GM04504 (cell line): ENCODE results near the gene NKPD1.

Experiments
- DNase-seq: peaks from one replicate; pipeline ENCODE4 v3.0.0-alpha.2; 2012; ENCODE audit warnings: low read depth

The NKPD1 gene

GRCh38 chr19:45154064-45154827 is 6.5 kb downstream of the NKPD1 start:
- DNase-seq: no peak

DNA sequence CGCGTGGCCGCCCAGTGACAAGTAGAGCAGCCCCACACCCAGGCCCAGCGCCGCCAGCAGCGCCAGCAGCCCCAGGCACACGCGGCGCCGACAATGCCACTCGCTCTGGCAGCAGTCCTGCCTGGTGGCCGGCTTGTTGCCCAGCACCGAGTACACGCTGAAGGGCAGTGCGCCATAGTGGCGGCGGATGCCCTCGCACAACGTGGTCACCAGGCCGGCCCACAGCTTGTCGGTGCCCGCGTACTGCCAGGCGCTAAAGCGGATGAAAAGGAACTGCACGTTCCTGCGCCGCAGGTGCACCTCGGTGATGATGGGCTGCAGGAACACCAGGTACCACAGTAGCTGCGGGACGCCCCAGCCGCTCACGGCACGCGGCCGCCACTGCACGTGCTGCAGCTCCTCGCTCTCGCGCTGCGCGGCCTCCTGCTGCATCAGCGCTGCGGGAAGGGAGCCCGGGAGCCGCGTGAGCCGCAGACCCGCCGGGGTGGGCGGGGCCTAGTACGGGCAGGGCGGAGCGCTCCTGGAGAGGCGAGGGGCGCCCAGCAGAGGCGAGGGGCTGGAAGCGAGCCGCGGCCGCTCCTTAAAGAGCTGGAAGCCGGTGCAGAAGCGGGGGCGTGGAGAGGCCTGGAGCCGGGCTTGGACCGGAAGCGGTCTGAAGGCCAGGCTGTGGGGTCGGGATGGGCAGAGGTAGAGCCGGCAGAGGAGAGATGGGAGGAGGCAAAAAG is 7.3 kb downstream of the NKPD1 start:
- no peak for DNase-seq

GRCh38 chr19:45152504-45153338 is 8.1 kb downstream of the NKPD1 start:
- no peak for DNase-seq

DNA sequence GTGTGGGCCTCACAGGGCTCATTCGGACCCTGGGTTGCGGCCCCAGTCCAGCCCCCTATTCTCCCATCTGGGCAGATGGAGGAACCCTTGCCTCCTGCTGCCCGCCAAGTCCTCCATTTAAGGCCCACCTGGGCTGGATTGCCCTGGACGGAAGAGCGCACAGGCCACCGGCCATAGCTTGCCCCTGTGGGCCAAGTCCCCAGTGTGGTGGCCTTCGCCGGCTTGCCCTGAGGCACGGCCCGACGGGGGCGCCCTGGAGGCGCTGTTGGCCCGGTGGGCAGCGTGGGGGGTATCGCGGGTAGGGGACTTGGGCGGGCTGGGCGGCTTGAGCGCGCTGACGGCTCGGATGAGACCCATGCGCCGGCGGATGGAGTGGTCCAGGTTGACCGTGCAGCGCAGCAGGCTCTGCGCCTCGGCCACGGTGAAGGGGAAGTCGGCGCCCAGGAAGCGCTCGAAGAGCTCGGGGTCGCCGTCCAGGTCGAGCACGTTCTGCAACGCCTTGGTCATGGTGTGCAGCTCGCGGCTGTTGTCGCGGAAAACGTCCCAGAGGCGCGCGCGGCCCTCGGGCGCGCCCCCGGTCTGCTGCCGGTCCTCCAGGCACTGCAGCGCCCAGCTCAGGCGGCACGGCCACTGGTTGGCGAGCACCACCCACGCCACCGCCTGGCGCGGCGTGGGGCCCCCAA is 8.8 kb downstream of the NKPD1 start:
- DNase-seq: no peak

DNA sequence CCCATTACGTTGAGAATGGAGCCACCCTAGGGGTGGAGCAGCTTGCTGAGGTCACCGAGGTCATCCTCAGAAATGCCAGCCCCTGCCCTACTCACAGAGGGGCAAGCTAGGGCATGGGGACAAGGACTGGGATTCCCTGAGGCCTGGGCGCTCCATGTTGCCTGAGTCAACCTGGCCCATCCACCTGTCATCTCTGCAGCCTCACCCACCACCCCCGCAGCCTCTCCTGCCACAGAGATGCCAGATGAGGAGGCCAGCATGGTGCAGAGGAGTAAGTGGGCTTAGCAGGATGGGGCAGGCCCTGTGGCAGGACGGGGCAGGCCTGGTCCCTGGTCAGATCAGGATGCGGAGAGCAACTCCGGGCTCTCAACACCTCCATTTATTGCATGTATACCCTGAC is 9.5 kb downstream of the NKPD1 start:
- DNase-seq: no peak

DNA sequence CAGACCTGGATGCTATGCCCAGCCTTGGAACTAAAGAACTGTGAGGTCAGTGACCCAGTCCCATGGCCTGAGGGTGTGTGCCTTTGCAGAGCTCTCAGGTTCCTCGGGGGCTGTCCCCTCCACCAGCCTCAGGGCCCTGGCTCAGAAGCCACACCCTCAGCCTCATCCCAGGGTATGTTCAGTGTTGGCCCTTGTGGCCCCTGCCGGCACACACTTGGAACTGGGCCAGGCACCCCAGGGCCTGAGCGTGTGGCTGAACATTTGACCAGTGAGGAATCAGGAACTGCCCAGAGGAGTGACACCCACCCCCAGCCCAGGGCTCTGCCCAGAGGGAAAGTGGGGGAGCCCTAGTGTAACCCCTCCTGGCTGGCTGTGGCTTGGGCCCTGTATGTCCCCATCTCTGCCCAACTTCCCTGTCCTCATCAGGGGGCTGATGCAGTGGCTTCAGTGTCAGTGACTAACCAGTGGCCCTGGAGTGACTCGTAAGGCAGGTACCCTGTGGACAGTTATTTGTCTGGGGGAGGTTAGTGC is 10.0 kb downstream of the NKPD1 start:
- DNase-seq: no peak

- DNase-seq: no peak
Measured at GRCh38 chr19:45150180-45150579, 10.6 kb downstream of the NKPD1 start.

DNA sequence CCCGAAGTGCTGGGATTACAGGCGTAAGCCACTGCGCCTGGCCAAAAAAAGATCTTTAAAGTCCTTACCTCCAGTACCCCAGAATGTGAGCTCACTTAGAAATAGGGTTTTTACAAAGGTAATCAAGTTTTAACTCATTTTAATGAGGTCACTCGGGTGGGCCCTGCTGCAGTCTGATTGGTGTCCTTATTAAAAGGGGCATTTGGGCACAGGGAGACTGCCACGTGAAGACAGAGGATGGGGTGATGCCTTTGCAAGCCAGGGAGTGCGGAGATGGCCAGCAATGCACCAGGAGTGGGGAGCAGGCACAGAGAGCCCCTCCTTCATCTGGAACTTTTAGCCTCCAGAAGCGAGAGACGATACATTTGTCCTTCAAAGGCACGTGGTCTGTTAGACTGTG is 11.7 kb downstream of the NKPD1 start:
- DNase-seq: no peak

- no peak for DNase-seq
Measured at GRCh38 chr19:45147835-45148676, 12.7 kb downstream of the NKPD1 start.

DNA sequence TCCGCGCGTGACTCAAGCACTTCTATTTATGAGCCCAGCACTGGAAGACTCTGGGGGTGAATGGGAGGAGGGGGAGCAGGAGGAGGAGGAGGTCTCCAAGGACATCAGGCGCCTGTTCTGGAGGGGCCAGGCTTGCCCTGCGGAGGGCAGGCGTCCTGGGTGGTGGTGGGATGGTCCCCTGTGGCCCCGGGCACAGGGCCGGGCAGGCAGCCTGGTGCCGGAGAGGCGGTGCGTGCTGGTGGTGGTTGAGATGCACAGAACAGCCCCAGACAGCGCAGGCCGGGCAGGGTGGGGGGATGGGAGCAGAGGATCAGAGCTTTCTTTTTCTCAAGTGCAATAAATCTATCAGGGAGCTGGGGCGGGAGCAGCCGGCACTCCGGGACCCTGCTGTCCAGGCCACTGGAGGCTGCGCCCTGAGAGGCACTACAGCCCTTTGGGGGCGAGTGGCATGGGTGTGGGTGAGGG is 14.0 kb downstream of the NKPD1 start:
- DNase-seq: no peak

- DNase-seq: no peak
Measured at GRCh38 chr19:45146251-45146650, 14.5 kb downstream of the NKPD1 start.

DNA sequence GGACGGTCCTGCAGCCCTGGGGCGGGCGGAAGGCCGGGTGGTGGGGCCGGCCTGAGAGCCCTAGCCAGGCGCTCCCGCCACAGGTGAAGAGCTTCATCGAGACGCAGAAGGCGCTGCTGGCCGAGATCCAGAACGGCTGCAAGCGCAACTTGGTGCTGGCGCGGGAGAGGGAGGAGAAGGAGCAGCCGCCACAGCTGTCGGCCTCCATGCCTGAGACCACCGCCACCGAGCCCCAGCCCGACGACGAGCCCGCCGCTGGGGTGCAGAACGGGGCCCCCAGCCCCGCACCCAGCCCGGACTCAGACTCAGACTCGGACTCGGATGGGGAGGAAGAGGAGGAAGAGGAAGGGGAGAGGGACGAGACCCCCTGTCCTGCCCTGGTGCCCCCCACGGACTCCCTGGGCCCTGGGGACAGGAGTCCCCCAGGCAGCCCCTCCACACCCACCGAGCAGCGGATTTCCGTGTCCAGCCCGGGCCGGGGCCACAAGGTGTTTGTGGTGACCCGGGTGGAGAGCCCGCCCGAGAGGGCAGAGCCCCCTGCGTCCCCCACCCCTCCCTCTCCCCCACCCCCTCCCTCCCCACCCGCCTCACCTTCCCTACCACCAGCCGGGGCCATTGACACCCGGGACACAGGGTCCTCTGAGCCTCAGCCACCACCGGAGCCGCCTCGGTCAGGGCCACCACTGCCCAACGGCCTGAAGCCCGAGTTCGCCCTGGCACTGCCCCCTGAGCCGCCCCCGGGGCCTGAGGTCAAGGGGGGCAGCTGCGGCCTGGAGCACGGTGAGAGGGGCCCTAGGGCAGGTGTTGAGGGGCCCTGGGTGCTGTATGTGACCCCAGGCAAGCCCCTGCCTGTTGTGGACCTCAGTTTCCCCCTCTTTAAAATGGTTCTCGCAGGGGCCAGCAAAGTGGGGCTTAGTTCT is 15.3 kb downstream of the NKPD1 start:
- no peak for DNase-seq

GRCh38 chr19:45144431-45145269 is 16.1 kb downstream of the NKPD1 start:
- no peak for DNase-seq

DNA sequence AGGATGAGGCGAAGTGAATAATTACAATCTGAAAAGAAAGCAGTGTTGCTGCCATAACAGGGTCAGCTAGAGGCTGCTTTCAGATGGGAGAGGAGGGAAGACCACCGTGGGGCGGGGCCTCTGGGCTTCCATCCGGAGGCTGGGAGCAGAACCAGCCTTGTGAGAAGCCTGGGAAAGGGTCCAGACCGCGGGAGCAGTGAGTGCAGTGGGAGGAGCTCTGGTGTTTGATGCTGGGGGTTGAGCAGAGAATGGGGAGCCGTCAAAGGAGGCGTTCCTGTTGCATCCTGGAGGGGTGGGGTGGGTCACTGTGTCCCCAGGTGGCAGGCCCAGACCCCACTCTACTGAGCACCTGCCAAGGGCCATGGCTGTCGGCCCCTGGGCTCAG is 18.1 kb downstream of the NKPD1 start:
- DNase-seq: no peak

DNA sequence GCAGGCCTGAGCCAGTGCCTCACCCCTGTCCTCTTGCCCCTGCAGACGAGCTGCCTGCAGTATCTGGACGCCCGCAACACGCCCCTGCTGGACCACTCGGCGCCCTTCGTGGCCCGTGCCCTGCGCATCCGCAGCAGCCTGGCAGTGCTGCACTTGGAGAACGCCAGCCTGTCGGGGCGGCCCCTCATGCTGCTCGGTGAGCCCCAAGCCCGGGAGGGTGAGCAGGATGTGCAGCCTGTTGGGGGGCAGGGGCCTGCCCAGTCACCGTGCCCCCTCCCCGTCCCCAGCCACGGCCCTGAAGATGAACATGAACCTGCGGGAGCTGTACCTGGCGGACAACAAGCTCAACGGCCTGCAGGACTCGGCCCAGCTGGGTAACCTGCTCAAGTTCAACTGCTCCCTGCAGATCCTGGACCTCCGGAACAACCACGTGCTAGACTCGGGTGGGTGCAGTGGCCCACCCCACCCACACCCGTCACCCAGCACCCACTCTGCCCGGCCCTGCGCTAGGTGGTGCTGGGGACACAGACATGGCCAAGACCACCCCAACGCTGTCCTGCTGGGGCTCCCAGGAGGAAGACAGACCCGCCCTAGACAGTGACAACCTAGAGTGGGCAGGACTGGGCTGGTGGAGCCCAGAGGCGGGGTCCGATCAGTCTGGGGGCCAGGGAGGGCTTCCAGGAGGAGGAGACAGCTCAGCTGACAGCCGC is 18.6 kb downstream of the NKPD1 start:
- no peak for DNase-seq

DNA sequence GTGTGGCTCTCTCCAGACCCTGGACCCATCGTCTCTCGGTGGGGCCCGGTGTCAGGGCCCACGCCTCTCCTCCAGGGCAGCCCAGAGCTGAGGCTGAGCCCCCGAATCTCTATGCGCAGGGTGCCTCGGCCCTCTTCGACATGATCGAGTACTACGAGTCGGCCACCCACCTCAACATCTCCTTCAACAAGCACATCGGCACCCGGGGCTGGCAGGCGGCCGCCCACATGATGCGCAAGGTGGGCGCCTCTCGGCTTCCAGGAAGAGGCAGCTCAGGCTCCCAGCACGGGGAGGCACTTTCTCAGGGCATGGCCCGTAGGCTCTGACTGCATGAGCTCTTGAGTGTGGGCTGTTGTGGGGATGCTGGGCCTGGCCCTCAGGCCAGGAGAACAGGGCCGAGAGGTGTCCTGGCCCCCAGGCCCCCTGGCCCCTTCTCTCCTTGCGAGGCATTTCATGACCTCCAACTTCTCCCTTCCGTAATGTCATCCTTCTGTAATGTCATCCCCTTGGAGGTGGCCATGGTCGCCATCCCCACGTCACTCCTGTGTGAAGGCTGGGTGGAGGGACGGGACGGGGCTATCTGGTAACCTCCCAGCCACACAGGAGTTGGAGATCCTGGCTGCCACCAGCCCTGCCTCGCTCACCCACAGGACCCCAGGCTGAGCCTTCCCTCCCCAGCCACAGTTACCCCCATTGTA is 19.4 kb downstream of the NKPD1 start:
- no peak for DNase-seq

DNA sequence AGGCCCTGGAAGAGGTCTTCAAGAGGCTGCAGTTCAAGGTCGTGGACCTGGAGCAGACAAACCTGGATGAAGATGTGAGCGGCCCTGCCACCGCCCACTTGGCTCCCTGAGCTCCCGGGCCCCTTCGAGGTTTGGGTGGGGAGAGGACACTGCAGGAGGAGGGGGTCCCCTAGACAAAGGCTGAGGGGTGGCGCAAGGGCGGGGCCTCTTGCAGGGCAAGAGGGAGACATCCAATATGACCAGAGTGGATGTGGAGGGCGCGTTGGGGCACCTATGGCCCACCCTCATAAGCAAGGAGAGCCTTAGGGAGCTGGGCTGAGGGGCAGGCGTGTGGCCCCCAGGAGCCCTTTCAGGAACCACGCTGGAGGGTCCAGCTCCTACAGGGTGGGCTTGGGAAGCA is 20.2 kb downstream of the NKPD1 start:
- DNase-seq: no peak

- no peak for DNase-seq
Measured at GRCh38 chr19:45140144-45140503, 20.7 kb downstream of the NKPD1 start.
